COLO668 (cell line): Measurements from ENCODE around the gene PPP2R5C.
A peak's percentile ranks its signal among the peaks of the same experiment; 100 is the strongest.

ENCODE experiments used
- DNase-seq: peaks from one replicate; lab custom pipeline; 2025; ENCODE audit not compliant: unreplicated experiment; lab: John Stamatoyannopoulos, UW

The PPP2R5C gene

GRCh38 chr14:101838476-101838875, 77.0 kb downstream of the PPP2R5C start:
- DNase-seq, result no peak

- peak; percentile 28 for DNase-seq
Measured at GRCh38 chr14:101839236-101839635, 77.7 kb downstream of the PPP2R5C start.

GRCh38 chr14:101839661-101840060, 78.2 kb downstream of the PPP2R5C start:
- DNase-seq, result no peak

- DNase-seq, result no peak
Measured at GRCh38 chr14:101840649-101841369, 79.3 kb downstream of the PPP2R5C start.

- no peak for DNase-seq
Measured at GRCh38 chr14:101843038-101843437, 81.5 kb downstream of the PPP2R5C start.

- DNase-seq, result no peak
Measured at GRCh38 chr14:101843665-101844064, 82.2 kb downstream of the PPP2R5C start.

GRCh38 chr14:101844219-101844618, 82.7 kb downstream of the PPP2R5C start:
- DNase-seq, result no peak

- no peak for DNase-seq
Measured at GRCh38 chr14:101844751-101845150, 83.2 kb downstream of the PPP2R5C start.

GRCh38 chr14:101845496-101845895, 84.0 kb downstream of the PPP2R5C start:
- DNase-seq, result no peak

GRCh38 chr14:101845896-101846295, 84.4 kb downstream of the PPP2R5C start:
- no peak for DNase-seq

GRCh38 chr14:101849125-101849524, 87.6 kb downstream of the PPP2R5C start:
- DNase-seq, result no peak

- no peak for DNase-seq
Measured at GRCh38 chr14:101849640-101850039, 88.1 kb downstream of the PPP2R5C start.

- no peak for DNase-seq
Measured at GRCh38 chr14:101851183-101851582, 89.7 kb downstream of the PPP2R5C start.

- no peak for DNase-seq
Measured at GRCh38 chr14:101851736-101852405, 90.4 kb downstream of the PPP2R5C start.

- no peak for DNase-seq
Measured at GRCh38 chr14:101852785-101853184, 91.3 kb downstream of the PPP2R5C start.

- DNase-seq, result no peak
Measured at GRCh38 chr14:101853455-101854018, 92.0 kb downstream of the PPP2R5C start.

- no peak for DNase-seq
Measured at GRCh38 chr14:101854366-101854765, 92.9 kb downstream of the PPP2R5C start.

- peak; percentile 17 for DNase-seq
Measured at GRCh38 chr14:101855958-101856357, 94.4 kb downstream of the PPP2R5C start.

- DNase-seq, result no peak
Measured at GRCh38 chr14:101856536-101856935, 95.0 kb downstream of the PPP2R5C start.

- no peak for DNase-seq
Measured at GRCh38 chr14:101857226-101857625, 95.7 kb downstream of the PPP2R5C start.

GRCh38 chr14:101858791-101859537, 97.5 kb downstream of the PPP2R5C start:
- DNase-seq, result no peak

- no peak for DNase-seq
Measured at GRCh38 chr14:101859538-101859902, 98.0 kb downstream of the PPP2R5C start.
